IMR-90 (cell line): ENCODE measurements around the gene AGXT2.

Experiments
- CTCF ChIP-seq: conservative IDR thresholded peaks from 2 replicates; pipeline ENCODE4 v1.5.1; 2012; ENCODE audit warnings: mild to moderate bottlenecking, low read depth, low read length, improper control_type of control experiment
- POLR2A ChIP-seq: IDR thresholded peaks from 2 replicates; pipeline ENCODE4 v1.6.1; 2012; ENCODE audit warnings: mild to moderate bottlenecking, low read depth, low read length
- RFX5 ChIP-seq: IDR thresholded peaks from 2 replicates; pipeline ENCODE4 v1.8.0; 2012; ENCODE audit warnings: low read depth, mild to moderate bottlenecking, low read length, moderate library complexity
- SMC3 ChIP-seq: fragments of 150-350 bp; IDR thresholded peaks from 2 replicates; pipeline ENCODE4 v1.6.1; 2016; ENCODE audit warnings: low read depth, mild to moderate bottlenecking, antibody characterized with exemption, low read length, moderate library complexity
- USF2 ChIP-seq: fragments of 150-350 bp; IDR thresholded peaks from 2 replicates; pipeline ENCODE4 v1.6.1; 2017; ENCODE audit warnings: mild to moderate bottlenecking, antibody characterized with exemption, low read length, low read depth

- TF ChIP-seq RFX5: no peak
- no peak for TF ChIP-seq CTCF
- no peak for TF ChIP-seq USF2
- no peak for TF ChIP-seq SMC3
- no peak for TF ChIP-seq POLR2A
These were observed 77.2 kb downstream of the AGXT2 start for GRCh38 chr5:34970552-34970951.
